K562 (cell line): ENCODE data around the gene HMCES. TPM values are rescaled to one million over a fixed set of nuclear protein-coding genes. Genes with fewer than 3 reads are reported as not detected.
A peak's percentile ranks its signal among the peaks of the same experiment; 100 is the strongest.

Source experiments
- ESRRB ChIP-seq: fragments of 250-450 bp; sonication (Bioruptor Pico); IDR thresholded peaks from 2 replicates; pipeline ENCODE4 v1.5.0; 2020; ENCODE audit warnings: mild to moderate bottlenecking, moderate library complexity, borderline replicate concordance
- ETV1 ChIP-seq: fragments of 450-650 bp; conservative IDR thresholded peaks from 2 replicates; pipeline ENCODE4 v1.6.1; 2016; ENCODE audit warnings: missing genetic modification characterization, control low read depth, low read depth, missing compliant biosample characterization
- FUS ChIP-seq: fragments of 200-400 bp; formaldehyde crosslinking; optimal IDR thresholded peaks from 2 replicates; pipeline ENCODE3; 2017; ENCODE audit warnings: low read depth, low read length
- HDAC6 ChIP-seq: IDR thresholded peaks from 2 replicates; pipeline ENCODE4 v1.6.1; 2012; ENCODE audit warnings: low read depth, mild to moderate bottlenecking, control low read depth, inconsistent platforms, low read length, moderate library complexity
- MEF2A ChIP-seq: IDR thresholded peaks from 2 replicates; pipeline ENCODE4 v1.6.1; 2011; ENCODE audit warnings: low read depth, mild to moderate bottlenecking, low read length, moderate library complexity; ENCODE audit not compliant: control insufficient read depth
- NFIC ChIP-seq: fragments of 450-650 bp; IDR thresholded peaks from 2 replicates; pipeline ENCODE4 v1.6.1; 2017; ENCODE audit warnings: mild to moderate bottlenecking, inconsistent platforms
- NR2C2 ChIP-seq, 2 experiments: fragments of 200-800 bp in 1 of 2; sonication (Bioruptor generic) in 1 of 2; sonication (generic) in 1 of 2; formaldehyde crosslinking in 1 of 2; IDR thresholded peaks; 2 replicates each; pipeline versions ENCODE4 v1.6.1 to v1.8.0; 2016 to 2022; ENCODE audit warnings: mild to moderate bottlenecking in 1 of 2, missing compliant biosample characterization in 1 of 2, missing genetic modification characterization in 1 of 2, missing genetic modification reagents in 1 of 2
- PCBP1 ChIP-seq: fragments of 200-400 bp; formaldehyde crosslinking; IDR thresholded peaks from 2 replicates; pipeline ENCODE4 v1.6.1; 2018; ENCODE audit warnings: mild to moderate bottlenecking, low read depth, low read length; ENCODE audit not compliant: poor library complexity, severe bottlenecking
- POLR2AphosphoS2 ChIP-seq: IDR thresholded peaks from 2 replicates; pipeline ENCODE4 v1.6.1; 2012; ENCODE audit warnings: low read length, improper control_type of control experiment
- RBM39 ChIP-seq: fragments of 200-400 bp; formaldehyde crosslinking; optimal IDR thresholded peaks from 2 replicates; pipeline ENCODE3; 2018; ENCODE audit warnings: low read depth, low read length
- ZEB2 ChIP-seq: fragments of 450-650 bp; IDR thresholded peaks from 2 replicates; pipeline ENCODE4 v1.6.1; 2016
- ZFP30 ChIP-seq: fragments of 250-450 bp; sonication (Bioruptor Pico); IDR thresholded peaks from 2 replicates; pipeline ENCODE4 v1.8.0; 2022; ENCODE audit warnings: moderate library complexity, mild to moderate bottlenecking, inconsistent platforms, borderline replicate concordance
- ZFX ChIP-seq: sonication (generic); formaldehyde crosslinking; IDR thresholded peaks from 2 replicates; pipeline ENCODE4 v1.8.0; 2022; ENCODE audit warnings: mild to moderate bottlenecking, missing genetic modification reagents, moderate library complexity
- ZNF134 ChIP-seq: fragments of 250-450 bp; sonication (Bioruptor Pico); conservative IDR thresholded peaks from 2 replicates; pipeline ENCODE4 v1.4.0; 2020
- ZNF324 ChIP-seq: fragments of 250-450 bp; sonication (Bioruptor Pico); IDR thresholded peaks from 2 replicates; pipeline ENCODE4 v1.4.0; 2020; ENCODE audit warnings: mild to moderate bottlenecking
- ZNF408 ChIP-seq: fragments of 250-450 bp; sonication (Bioruptor Pico); IDR thresholded peaks from 2 replicates; pipeline ENCODE4 v1.4.0; 2020; ENCODE audit warnings: low read depth, mild to moderate bottlenecking, moderate library complexity
- ZNF699 ChIP-seq: fragments of 250-450 bp; sonication (Bioruptor Pico); IDR thresholded peaks from 2 replicates; pipeline ENCODE4 v1.8.0; 2021; ENCODE audit warnings: mild to moderate bottlenecking, moderate library complexity; ENCODE audit not compliant: insufficient replicate concordance
- polyA plus RNA-seq, 8 experiments: library from polyadenylated mRNA; depleted of rRNA in 4 of 8; stranded (reverse) in 5 of 8; unstranded in 3 of 8; fragments of >200 nt; fragmentation: Nextera tagmentation in 2 of 8; fragmentation: Illumina TruSeq in 1 of 8; extraction: Ambion mirVana in 2 of 8; extraction: Trizol in 1 of 8; gene quantifications; 2 replicates each; pipeline versions ENCODE4 v1.2.1 to v1.2.3, GENCODE V29; 2011 to 2014; ENCODE audit warnings: inconsistent platforms in 1 of 8, missing spikeins in 1 of 8
- total RNA-seq, 7 experiments: library from RNA; depleted of rRNA in 6 of 7; stranded (reverse); fragments of >200 nt in 6 of 7; fragmentation: Illumina TruSeq in 2 of 7; extraction: Trizol in 2 of 7; gene quantifications; 2 replicates each; pipeline versions ENCODE4 v1.2.1 to v1.2.3, GENCODE V29; 2011 to 2021; ENCODE audit warnings: low replicate concordance in 1 of 7
- TF ChIP-seq, protein P1 (sequence below): fragments of 250-450 bp; sonication (Bioruptor Pico); IDR thresholded peaks from 2 replicates; pipeline ENCODE4 v1.4.0; 2020
- TF ChIP-seq, protein P2 (sequence below): fragments of 450-650 bp; formaldehyde crosslinking; IDR thresholded peaks from 2 replicates; pipeline ENCODE4 v1.4.0; 2020; ENCODE audit warnings: mild to moderate bottlenecking, moderate library complexity
- TF ChIP-seq, protein P3 (sequence below): fragments of 450-650 bp; IDR thresholded peaks from 2 replicates; pipeline ENCODE4 v1.6.1; 2018; ENCODE audit warnings: mild to moderate bottlenecking, low read depth; ENCODE audit not compliant: partially characterized antibody

Gene HMCES
- total and polyA plus RNA-seq, 9 of the 15 experiments (the other 6 are each of a cell fraction or from before 2014, with no cell fraction given) = 18.8 to 45.3 (median 24.8) TPM

DNA sequence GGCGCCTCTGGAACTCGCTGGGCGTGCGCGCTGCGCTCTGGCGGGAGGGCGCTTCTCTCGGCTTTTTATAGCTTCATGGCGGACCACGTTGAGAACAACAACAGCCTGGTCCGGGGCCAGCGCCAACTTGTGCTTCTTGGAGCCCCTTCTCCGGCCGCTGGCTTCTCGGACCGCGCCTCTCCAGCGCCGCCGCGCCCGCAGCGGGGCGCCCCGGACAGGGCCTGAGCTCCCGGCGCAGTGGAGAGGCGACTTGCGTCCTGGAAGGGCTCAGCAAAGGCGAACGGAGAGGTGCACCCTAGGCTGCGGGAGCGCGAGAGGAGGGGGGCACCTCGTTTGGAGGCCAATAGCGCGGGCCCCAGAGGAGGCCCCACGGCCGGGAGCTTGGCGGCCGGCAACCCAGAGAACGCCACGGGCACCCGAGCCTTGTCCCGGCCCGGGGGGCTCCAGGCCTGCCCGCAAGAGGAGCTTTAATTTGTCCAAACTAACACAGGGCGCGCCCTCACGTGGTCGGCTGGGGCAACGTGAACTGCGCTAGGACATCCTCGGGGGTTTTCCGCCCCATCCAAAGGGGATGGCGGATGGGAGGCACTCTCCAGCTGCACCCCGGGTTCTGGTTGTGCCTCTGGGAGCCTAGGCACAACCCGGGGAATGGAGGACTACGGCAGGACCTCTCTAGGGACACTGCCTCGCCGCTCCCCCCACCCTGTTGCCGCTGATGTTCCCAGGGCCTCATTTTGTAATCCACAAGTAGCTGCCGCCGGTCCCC is 37.8 kb downstream of the HMCES start (continued):
- TF ChIP-seq, protein P1, sequence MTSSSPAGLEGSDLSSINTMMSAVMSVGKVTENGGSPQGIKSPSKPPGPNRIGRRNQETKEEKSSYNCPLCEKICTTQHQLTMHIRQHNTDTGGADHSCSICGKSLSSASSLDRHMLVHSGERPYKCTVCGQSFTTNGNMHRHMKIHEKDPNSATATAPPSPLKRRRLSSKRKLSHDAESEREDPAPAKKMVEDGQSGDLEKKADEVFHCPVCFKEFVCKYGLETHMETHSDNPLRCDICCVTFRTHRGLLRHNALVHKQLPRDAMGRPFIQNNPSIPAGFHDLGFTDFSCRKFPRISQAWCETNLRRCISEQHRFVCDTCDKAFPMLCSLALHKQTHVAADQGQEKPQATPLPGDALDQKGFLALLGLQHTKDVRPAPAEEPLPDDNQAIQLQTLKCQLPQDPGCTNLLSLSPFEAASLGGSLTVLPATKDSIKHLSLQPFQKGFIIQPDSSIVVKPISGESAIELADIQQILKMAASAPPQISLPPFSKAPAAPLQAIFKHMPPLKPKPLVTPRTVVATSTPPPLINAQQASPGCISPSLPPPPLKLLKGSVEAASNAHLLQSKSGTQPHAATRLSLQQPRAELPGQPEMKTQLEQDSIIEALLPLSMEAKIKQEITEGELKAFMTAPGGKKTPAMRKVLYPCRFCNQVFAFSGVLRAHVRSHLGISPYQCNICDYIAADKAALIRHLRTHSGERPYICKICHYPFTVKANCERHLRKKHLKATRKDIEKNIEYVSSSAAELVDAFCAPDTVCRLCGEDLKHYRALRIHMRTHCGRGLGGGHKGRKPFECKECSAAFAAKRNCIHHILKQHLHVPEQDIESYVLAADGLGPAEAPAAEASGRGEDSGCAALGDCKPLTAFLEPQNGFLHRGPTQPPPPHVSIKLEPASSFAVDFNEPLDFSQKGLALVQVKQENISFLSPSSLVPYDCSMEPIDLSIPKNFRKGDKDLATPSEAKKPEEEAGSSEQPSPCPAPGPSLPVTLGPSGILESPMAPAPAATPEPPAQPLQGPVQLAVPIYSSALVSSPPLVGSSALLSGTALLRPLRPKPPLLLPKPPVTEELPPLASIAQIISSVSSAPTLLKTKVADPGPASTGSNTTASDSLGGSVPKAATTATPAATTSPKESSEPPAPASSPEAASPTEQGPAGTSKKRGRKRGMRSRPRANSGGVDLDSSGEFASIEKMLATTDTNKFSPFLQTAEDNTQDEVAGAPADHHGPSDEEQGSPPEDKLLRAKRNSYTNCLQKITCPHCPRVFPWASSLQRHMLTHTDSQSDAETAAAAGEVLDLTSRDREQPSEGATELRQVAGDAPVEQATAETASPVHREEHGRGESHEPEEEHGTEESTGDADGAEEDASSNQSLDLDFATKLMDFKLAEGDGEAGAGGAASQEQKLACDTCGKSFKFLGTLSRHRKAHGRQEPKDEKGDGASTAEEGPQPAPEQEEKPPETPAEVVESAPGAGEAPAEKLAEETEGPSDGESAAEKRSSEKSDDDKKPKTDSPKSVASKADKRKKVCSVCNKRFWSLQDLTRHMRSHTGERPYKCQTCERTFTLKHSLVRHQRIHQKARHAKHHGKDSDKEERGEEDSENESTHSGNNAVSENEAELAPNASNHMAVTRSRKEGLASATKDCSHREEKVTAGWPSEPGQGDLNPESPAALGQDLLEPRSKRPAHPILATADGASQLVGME (CRISPR knock-in tag) = no peak
- no peak for TF ChIP-seq NR2C2 (CRISPR knock-in tag; IDR thresholded peaks at IDR 0.05)
- no peak for TF ChIP-seq NR2C2 (tag; IDR thresholded peaks at IDR 0.05)
- no peak for TF ChIP-seq POLR2AphosphoS2
- no peak for TF ChIP-seq HDAC6
- TF ChIP-seq FUS = no peak
- no peak for TF ChIP-seq ZNF324 (CRISPR knock-in tag)
- no peak for TF ChIP-seq ZNF408 (CRISPR knock-in tag)
- TF ChIP-seq ETV1 (tag) = no peak
- TF ChIP-seq ZEB2 = no peak
- no peak for TF ChIP-seq MEF2A
- no peak for TF ChIP-seq ESRRB (CRISPR knock-in tag)
- TF ChIP-seq, protein P2, sequence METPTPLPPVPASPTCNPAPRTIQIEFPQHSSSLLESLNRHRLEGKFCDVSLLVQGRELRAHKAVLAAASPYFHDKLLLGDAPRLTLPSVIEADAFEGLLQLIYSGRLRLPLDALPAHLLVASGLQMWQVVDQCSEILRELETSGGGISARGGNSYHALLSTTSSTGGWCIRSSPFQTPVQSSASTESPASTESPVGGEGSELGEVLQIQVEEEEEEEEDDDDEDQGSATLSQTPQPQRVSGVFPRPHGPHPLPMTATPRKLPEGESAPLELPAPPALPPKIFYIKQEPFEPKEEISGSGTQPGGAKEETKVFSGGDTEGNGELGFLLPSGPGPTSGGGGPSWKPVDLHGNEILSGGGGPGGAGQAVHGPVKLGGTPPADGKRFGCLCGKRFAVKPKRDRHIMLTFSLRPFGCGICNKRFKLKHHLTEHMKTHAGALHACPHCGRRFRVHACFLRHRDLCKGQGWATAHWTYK (CRISPR knock-in tag) = no peak
- peak; percentile 84 for TF ChIP-seq ZFX (CRISPR knock-in tag)
- no peak for TF ChIP-seq RBM39
- peak; percentile 64 for TF ChIP-seq NFIC
- TF ChIP-seq, protein P3, sequence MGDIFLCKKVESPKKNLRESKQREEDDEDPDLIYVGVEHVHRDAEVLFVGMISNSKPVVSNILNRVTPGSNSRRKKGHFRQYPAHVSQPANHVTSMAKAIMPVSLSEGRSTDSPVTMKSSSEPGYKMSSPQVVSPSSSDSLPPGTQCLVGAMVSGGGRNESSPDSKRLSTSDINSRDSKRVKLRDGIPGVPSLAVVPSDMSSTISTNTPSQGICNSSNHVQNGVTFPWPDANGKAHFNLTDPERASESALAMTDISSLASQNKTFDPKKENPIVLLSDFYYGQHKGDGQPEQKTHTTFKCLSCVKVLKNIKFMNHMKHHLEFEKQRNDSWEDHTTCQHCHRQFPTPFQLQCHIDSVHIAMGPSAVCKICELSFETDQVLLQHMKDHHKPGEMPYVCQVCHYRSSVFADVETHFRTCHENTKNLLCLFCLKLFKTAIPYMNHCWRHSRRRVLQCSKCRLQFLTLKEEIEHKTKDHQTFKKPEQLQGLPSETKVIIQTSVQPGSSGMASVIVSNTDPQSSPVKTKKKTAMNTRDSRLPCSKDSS = no peak
- TF ChIP-seq PCBP1 = peak; percentile 37
- no peak for TF ChIP-seq ZNF699 (CRISPR knock-in tag)
- TF ChIP-seq ZNF134 (CRISPR knock-in tag) = no peak
- TF ChIP-seq ZFP30 (CRISPR knock-in tag) = no peak
